C4-2B (cell line): ENCODE data around the gene ARRDC4.

Experiments used
- CTCF ChIP-seq: fragments of 450-650 bp; conservative IDR thresholded peaks from 2 replicates; pipeline ENCODE4 v1.5.1; 2017; ENCODE audit warnings: mild to moderate bottlenecking
- ZFX ChIP-seq: fragments of 450-650 bp; IDR thresholded peaks from 2 replicates; pipeline ENCODE4 v1.6.1; 2017

GRCh38 chr15:97963779-97964178, 3.3 kb downstream of the ARRDC4 start:
- TF ChIP-seq CTCF = no peak
- TF ChIP-seq ZFX = no peak
